GM12878 (cell line): Measurements from ENCODE around the gene TRIP11. TPM values are rescaled to one million over a fixed set of nuclear protein-coding genes. Genes with fewer than 3 reads are reported as not detected.

Experiments
- ATAC-seq: fragments of 200-7000 bp; cut with Tn5 transposase; 3 replicates; pipeline ENCODE4 v1.9.1; 2020; ENCODE audit warnings: mild to moderate bottlenecking, moderate library complexity
- BruUV-seq: library from RNA; stranded (reverse); fragments of 400-500 nt; replicated peaks from 2 replicates; lab custom pipeline; 2021; lab: Mats Ljungman, UMichigan
- CTCF ChIA-PET: fragments of 300-600 bp; sonication (Branson Sonifier 250); formaldehyde crosslinking; extraction: SDS; loops from one replicate; lab custom pipeline; 2021; ENCODE audit warnings: inconsistent platforms; lab: Yijun Ruan, JAX
- POLR2A ChIA-PET: fragments of 350-600 bp; formaldehyde crosslinking; extraction: SDS; loops from one replicate; lab custom pipeline; 2021; ENCODE audit warnings: inconsistent platforms; lab: Charles Lee
- RAD21 ChIA-PET: fragments of 300-600 bp; sonication (Branson Sonifier 250); formaldehyde crosslinking; loops from one replicate; lab custom pipeline; 2023; ENCODE audit warnings: antibody characterized with exemption; ENCODE audit not compliant: unreplicated experiment; lab: Charles Lee
- SMC1A ChIA-PET: fragments of 300-600 bp; sonication (Branson Sonifier 250); formaldehyde crosslinking; loops from one replicate; lab custom pipeline; 2023; ENCODE audit not compliant: unreplicated experiment, uncharacterized antibody; lab: Charles Lee
- DNase-seq: peaks from one replicate; pipeline ENCODE4 v3.0.0-alpha.2; 2011; ENCODE audit warnings: low read depth, low spot score
- FAIRE-seq: peaks from 3 replicates; lab custom pipeline; 2011; peaks lifted over from hg19 to GRCh38; lab: Jason Lieb, UNC
- H2AFZ ChIP-seq: 2 replicates; pipeline ENCODE4 v1.6.0; 2011; ENCODE audit warnings: low read depth, low read length, control low read depth; ENCODE audit not compliant: control insufficient read depth
- H3K27ac ChIP-seq: 2 replicates; pipeline ENCODE4 v1.5.1; 2011; ENCODE audit warnings: control low read depth; ENCODE audit not compliant: control insufficient read depth, insufficient read depth
- H3K27me3 ChIP-seq, 2 experiments: replicated peaks in 1 of 2; 2 replicates each; pipeline versions ENCODE4 v1.6.0 to v1.6.1; 2011; ENCODE audit warnings: low read length in 1 of 2; ENCODE audit not compliant: control insufficient read depth in 2 of 2, insufficient read depth in 2 of 2
- H3K36me3 ChIP-seq, 2 experiments: 2 replicates each; pipeline ENCODE4 v1.5.1; 2011; ENCODE audit warnings: low read length in 1 of 2; ENCODE audit not compliant: control insufficient read depth in 2 of 2, insufficient read depth in 2 of 2
- H3K4me1 ChIP-seq: 2 replicates; pipeline ENCODE4 v1.6.1; 2011; ENCODE audit warnings: mild to moderate bottlenecking, low read length, moderate library complexity, mixed read lengths; ENCODE audit not compliant: control insufficient read depth, insufficient read depth
- H3K4me2 ChIP-seq: 2 replicates; pipeline ENCODE4 v1.6.0; 2011; ENCODE audit warnings: control low read depth; ENCODE audit not compliant: control insufficient read depth, insufficient read depth
- H3K4me3 ChIP-seq: fragments of 200-600 bp; sonication (generic); 2 replicates; pipeline ENCODE4 v1.5.1; 2016
- H3K79me2 ChIP-seq: 2 replicates; pipeline ENCODE4 v1.6.0; 2011; ENCODE audit warnings: low read length; ENCODE audit not compliant: control insufficient read depth, insufficient read depth
- H3K9ac ChIP-seq: 2 replicates; pipeline ENCODE4 v1.8.0; 2011; ENCODE audit warnings: low read length, control low read depth, mixed read lengths; ENCODE audit not compliant: control insufficient read depth, insufficient read depth
- H3K9me3 ChIP-seq: replicated peaks from 3 replicates; pipeline ENCODE4 v1.5.1; 2011; ENCODE audit warnings: mild to moderate bottlenecking, low read length; ENCODE audit not compliant: control insufficient read depth, insufficient read depth
- H4K20me1 ChIP-seq: 2 replicates; pipeline ENCODE4 v1.6.0; 2011; ENCODE audit not compliant: control insufficient read depth, insufficient read depth
- BHLHE40 ChIP-seq, 2 experiments: fragments of 450-650 bp in 1 of 2; IDR thresholded peaks; 2 replicates each; pipeline ENCODE4 v1.6.1; 2011 to 2017; ENCODE audit warnings: low read depth in 2 of 2, borderline replicate concordance in 1 of 2, improper control_type of control experiment in 1 of 2, low read length in 1 of 2, mild to moderate bottlenecking in 1 of 2
- BMI1 ChIP-seq: fragments of 450-650 bp; IDR thresholded peaks from 2 replicates; pipeline ENCODE4 v1.6.1; 2016; ENCODE audit warnings: mild to moderate bottlenecking, moderate library complexity, borderline replicate concordance
- GATAD2B ChIP-seq: fragments of 450-650 bp; conservative IDR thresholded peaks from 2 replicates; pipeline ENCODE4 v1.6.1; 2017; ENCODE audit warnings: low read depth, mild to moderate bottlenecking, moderate library complexity
- IRF3 ChIP-seq: fragments of 450-650 bp; IDR thresholded peaks from 2 replicates; pipeline ENCODE4 v1.6.1; 2014; ENCODE audit warnings: mild to moderate bottlenecking
- MTA2 ChIP-seq: fragments of 450-650 bp; IDR thresholded peaks from 2 replicates; pipeline ENCODE4 v1.6.1; 2016; ENCODE audit warnings: low read depth, mild to moderate bottlenecking, moderate library complexity
- MXI1 ChIP-seq: fragments of 150-350 bp; IDR thresholded peaks from 2 replicates; pipeline ENCODE4 v1.6.1; 2011; ENCODE audit warnings: low read depth, mild to moderate bottlenecking, inconsistent platforms, low read length, improper control_type of control experiment
- PAX5 ChIP-seq: IDR thresholded peaks from 2 replicates; pipeline ENCODE4 v1.6.1; 2011; ENCODE audit warnings: low read depth, low read length, borderline replicate concordance
- RCOR1 ChIP-seq: conservative IDR thresholded peaks from 2 replicates; pipeline ENCODE4 v1.6.1; 2012; ENCODE audit warnings: low read depth, low read length, improper control_type of control experiment
- SMC3 ChIP-seq: IDR thresholded peaks from 2 replicates; pipeline ENCODE4 v1.6.1; 2011; ENCODE audit warnings: low read length, improper control_type of control experiment, borderline replicate concordance
- TCF7 ChIP-seq: IDR thresholded peaks from 2 replicates; pipeline ENCODE4 v1.6.1; 2014; ENCODE audit warnings: antibody characterized with exemption, borderline replicate concordance
- YBX1 ChIP-seq: fragments of 450-650 bp; IDR thresholded peaks from 2 replicates; pipeline ENCODE4 v1.6.1; 2016; ENCODE audit warnings: antibody characterized with exemption
- WGBS: methylation state at CpG from one replicate; pipeline ENCODE4 v1.1.6; 2016; ENCODE audit warnings: low lambda C conversion rate; ENCODE audit not compliant: insufficient replicate concordance, insufficient coverage; ENCODE audit errors: missing lambda C conversion rate; 5-methylcytosine and 5-hydroxymethylcytosine counted together
- in situ Hi-C: fragments of 300-500 bp; cut with MboI; formaldehyde crosslinking; loops from 9 replicates; pipeline ENCODE4 v1.14.3; 2018; ENCODE audit warnings: mixed read lengths
- intact Hi-C: fragments of 100-400 bp; cut with micrococcal nuclease; formaldehyde crosslinking; loops from one replicate; pipeline ENCODE4 v1.14.2; 2022; ENCODE audit not compliant: unreplicated experiment
- polyA plus RNA-seq, 11 experiments: library from polyadenylated mRNA; depleted of rRNA in 4 of 11; unstranded in 6 of 11; stranded (reverse) in 5 of 11; fragments of >200 nt; fragmentation: Nextera tagmentation in 4 of 11; fragmentation: Illumina TruSeq in 1 of 11; extraction: Ambion mirVana in 4 of 11; extraction: Trizol in 1 of 11; gene quantifications; 1 replicate in 1 of 11; 2 replicates in 10 of 11; pipeline versions ENCODE4 v1.2.1 to v1.2.3, GENCODE V29; 2011 to 2016; ENCODE audit warnings: inconsistent platforms in 2 of 11, missing spikeins in 2 of 11, low read depth in 1 of 11
- total RNA-seq, 4 experiments: library from RNA; depleted of rRNA in 3 of 4; stranded (reverse); fragments of >200 nt in 3 of 4; fragmentation: Illumina TruSeq in 1 of 4; extraction: Trizol in 1 of 4; gene quantifications; 2 replicates each; pipeline versions ENCODE4 v1.2.1 to v1.2.3, GENCODE V29; 2013 to 2021
- TF ChIP-seq, protein P1 (sequence below): fragments of 450-650 bp; IDR thresholded peaks from 2 replicates; pipeline ENCODE4 v1.6.1; 2017; ENCODE audit warnings: mild to moderate bottlenecking, moderate library complexity
- TF ChIP-seq, protein P2 (sequence below): fragments of 150-350 bp; IDR thresholded peaks from 2 replicates; pipeline ENCODE4 v1.6.1; 2014; ENCODE audit warnings: mild to moderate bottlenecking, low read depth, low read length

Gene TRIP11
- total and polyA plus RNA-seq, 10 of the 15 experiments (the other 5 are each of a cell fraction or from before 2014, with no cell fraction given) = 5.3 to 46.1 (median 19.9) TPM

GRCh38 chr14:91963465-91963864 lies 76.4 kb downstream of the TRIP11 start:
- ATAC-seq = no peak
- FAIRE-seq = no peak
- no peak for DNase-seq
- Histone ChIP-seq H3K4me2 (no peak overlapping the region), H3K9ac (no peak overlapping the region), H3K36me3 (no peaks in the 10 kb centered on the region), H2AFZ (no peak overlapping the region), H3K9me3 (no peaks in the 10 kb centered on the region), H3K27me3 (no peaks in the 10 kb centered on the region), H4K20me1 (no peaks in the 10 kb centered on the region), H3K4me1 (no peaks in the 10 kb centered on the region), H3K4me3 (no peak overlapping the region), H3K27ac (no peak overlapping the region), H3K79me2 (no peaks in the 10 kb centered on the region)
- BruUV-seq = no TSS peak
- TF ChIP-seq MTA2 = no peak
- TF ChIP-seq IRF3 = no peak
- no peak for TF ChIP-seq SMC3
- no peak for TF ChIP-seq YBX1
- no peak for TF ChIP-seq TCF7
- TF ChIP-seq, protein P1, sequence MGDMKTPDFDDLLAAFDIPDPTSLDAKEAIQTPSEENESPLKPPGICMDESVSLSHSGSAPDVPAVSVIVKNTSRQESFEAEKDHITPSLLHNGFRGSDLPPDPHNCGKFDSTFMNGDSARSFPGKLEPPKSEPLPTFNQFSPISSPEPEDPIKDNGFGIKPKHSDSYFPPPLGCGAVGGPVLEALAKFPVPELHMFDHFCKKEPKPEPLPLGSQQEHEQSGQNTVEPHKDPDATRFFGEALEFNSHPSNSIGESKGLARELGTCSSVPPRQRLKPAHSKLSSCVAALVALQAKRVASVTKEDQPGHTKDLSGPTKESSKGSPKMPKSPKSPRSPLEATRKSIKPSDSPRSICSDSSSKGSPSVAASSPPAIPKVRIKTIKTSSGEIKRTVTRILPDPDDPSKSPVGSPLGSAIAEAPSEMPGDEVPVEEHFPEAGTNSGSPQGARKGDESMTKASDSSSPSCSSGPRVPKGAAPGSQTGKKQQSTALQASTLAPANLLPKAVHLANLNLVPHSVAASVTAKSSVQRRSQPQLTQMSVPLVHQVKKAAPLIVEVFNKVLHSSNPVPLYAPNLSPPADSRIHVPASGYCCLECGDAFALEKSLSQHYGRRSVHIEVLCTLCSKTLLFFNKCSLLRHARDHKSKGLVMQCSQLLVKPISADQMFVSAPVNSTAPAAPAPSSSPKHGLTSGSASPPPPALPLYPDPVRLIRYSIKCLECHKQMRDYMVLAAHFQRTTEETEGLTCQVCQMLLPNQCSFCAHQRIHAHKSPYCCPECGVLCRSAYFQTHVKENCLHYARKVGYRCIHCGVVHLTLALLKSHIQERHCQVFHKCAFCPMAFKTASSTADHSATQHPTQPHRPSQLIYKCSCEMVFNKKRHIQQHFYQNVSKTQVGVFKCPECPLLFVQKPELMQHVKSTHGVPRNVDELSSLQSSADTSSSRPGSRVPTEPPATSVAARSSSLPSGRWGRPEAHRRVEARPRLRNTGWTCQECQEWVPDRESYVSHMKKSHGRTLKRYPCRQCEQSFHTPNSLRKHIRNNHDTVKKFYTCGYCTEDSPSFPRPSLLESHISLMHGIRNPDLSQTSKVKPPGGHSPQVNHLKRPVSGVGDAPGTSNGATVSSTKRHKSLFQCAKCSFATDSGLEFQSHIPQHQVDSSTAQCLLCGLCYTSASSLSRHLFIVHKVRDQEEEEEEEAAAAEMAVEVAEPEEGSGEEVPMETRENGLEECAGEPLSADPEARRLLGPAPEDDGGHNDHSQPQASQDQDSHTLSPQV = no peak
- TF ChIP-seq GATAD2B = no peak
- TF ChIP-seq PAX5 = no peak
- TF ChIP-seq RCOR1 = no peak
- TF ChIP-seq, protein P2, sequence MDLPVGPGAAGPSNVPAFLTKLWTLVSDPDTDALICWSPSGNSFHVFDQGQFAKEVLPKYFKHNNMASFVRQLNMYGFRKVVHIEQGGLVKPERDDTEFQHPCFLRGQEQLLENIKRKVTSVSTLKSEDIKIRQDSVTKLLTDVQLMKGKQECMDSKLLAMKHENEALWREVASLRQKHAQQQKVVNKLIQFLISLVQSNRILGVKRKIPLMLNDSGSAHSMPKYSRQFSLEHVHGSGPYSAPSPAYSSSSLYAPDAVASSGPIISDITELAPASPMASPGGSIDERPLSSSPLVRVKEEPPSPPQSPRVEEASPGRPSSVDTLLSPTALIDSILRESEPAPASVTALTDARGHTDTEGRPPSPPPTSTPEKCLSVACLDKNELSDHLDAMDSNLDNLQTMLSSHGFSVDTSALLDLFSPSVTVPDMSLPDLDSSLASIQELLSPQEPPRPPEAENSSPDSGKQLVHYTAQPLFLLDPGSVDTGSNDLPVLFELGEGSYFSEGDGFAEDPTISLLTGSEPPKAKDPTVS = no peak
- TF ChIP-seq BHLHE40 (IDR thresholded peaks at IDR 0.05; ENCODE audit: borderline replicate concordance in 1 of 2, low read depth in 2 of 2, low read length in 1 of 2) = no peak
- TF ChIP-seq MXI1 = no peak
- no peak for TF ChIP-seq BMI1
- CTCF ChIA-PET = interaction anchor here (1.3 kb wide), 1 partner anchor 33 kb away, joined by 3 read pairs; no protein-coding TSS in a partner anchor
- SMC1A ChIA-PET = interaction anchor here (1.3 kb wide), 1 partner anchor 8 kb away, joined by 5 read pairs; no protein-coding TSS in a partner anchor
- intact Hi-C loops = no loop called here
- POLR2A ChIA-PET = no interaction called here
- RAD21 ChIA-PET = no interaction called here
- in situ Hi-C loops = no loop called here
- 96% methylated on average over 6 of the region's 6 CpGs for WGBS
